ENCODE data around the gene NGEF.

DNA sequence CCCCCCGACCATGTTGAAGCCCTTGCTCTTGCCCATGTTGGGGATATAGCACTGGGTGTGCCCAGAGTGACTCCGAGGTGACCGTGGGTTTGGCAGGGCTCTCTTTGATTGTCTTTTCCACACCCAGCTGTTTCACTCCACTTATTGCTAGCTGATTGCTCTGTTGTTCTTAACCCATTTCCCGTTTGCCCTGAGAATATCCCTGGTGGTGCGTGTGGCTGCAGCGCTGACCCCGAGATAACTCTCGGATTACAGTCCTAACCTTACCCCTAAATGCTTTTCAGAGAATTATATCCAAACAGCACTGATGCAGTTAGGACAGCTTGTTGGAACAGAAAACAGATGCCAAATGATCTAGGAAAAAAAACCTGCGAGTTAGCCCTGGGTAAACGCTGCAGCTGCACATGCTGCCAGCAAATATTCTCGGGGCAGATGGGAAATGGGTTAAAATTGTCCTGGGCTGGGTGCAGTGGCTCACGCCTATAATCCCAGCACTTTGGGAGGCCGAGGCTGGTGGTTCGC, 177.3 kb downstream of the NGEF start:
- TF ChIP-seq CTCF (conservative IDR thresholded peaks at IDR 0.05 in 1 of 2, IDR thresholded peaks at IDR 0.05 in 1 of 2; ENCODE audit: low read depth in 1 of 2, low read length in 2 of 2) = no peak
- TF ChIP-seq EZH2 (IDR thresholded peaks at IDR 0.05; ENCODE audit: low read length, missing control alignments) = no peak

All from fibroblast of lung (primary cell).